Endothelial cell of umbilical vein (primary cell): ENCODE results near the gene LPAR6. TPM values are rescaled to one million over a fixed set of nuclear protein-coding genes. Genes with fewer than 3 reads are reported as not detected.

Experiments used
- BruUV-seq: library from RNA; stranded (reverse); fragments of 400-500 nt; replicated peaks from 2 replicates; lab custom pipeline; 2021; lab: Mats Ljungman, UMichigan
- CTCF ChIA-PET: fragments of 300-600, 350-600 bp; sonication (Branson Sonifier 250); formaldehyde crosslinking; loops from one replicate; lab custom pipeline; 2021; ENCODE audit warnings: antibody characterized with exemption, inconsistent platforms; lab: Charles Lee
- POLR2A ChIA-PET: fragments of 300-600, 350-600 bp; sonication (Branson Sonifier 250); formaldehyde crosslinking; loops from one replicate; lab custom pipeline; 2021; ENCODE audit warnings: antibody characterized with exemption, inconsistent platforms; lab: Charles Lee
- DNase-seq: peaks from one replicate; pipeline ENCODE4 v3.0.0-alpha.2; 2011; ENCODE audit warnings: low read depth, low spot score
- FAIRE-seq: peaks from 2 replicates; lab custom pipeline; 2011; peaks lifted over from hg19 to GRCh38; lab: Jason Lieb, UNC
- H2AFZ ChIP-seq: 2 replicates; pipeline ENCODE4 v1.6.0; 2012; ENCODE audit warnings: low read depth, low read length, control low read depth, inconsistent platforms
- H3K27ac ChIP-seq: 2 replicates; pipeline ENCODE4 v1.5.1; 2011; ENCODE audit warnings: low read depth, mild to moderate bottlenecking, control low read depth, low read length, moderate library complexity; ENCODE audit not compliant: insufficient read depth
- H3K27me3 ChIP-seq, 2 experiments: 2 replicates each; pipeline versions ENCODE4 v1.6.0 to v1.6.1; 2011; ENCODE audit warnings: low read length in 2 of 2, mixed read lengths in 1 of 2; ENCODE audit not compliant: control insufficient read depth in 2 of 2, insufficient read depth in 2 of 2
- H3K36me3 ChIP-seq, 2 experiments: 2 replicates in 1 of 2; 3 replicates in 1 of 2; pipeline ENCODE4 v1.5.1; 2011; ENCODE audit warnings: low read length in 2 of 2, mild to moderate bottlenecking in 1 of 2, moderate library complexity in 1 of 2; ENCODE audit not compliant: control insufficient read depth in 2 of 2, insufficient read depth in 2 of 2; ENCODE audit errors: extremely low read depth in 1 of 2
- H3K4me1 ChIP-seq: 3 replicates; pipeline ENCODE4 v1.5.1; 2011; ENCODE audit warnings: mild to moderate bottlenecking, low read length; ENCODE audit not compliant: control insufficient read depth, insufficient read depth; ENCODE audit errors: extremely low read depth
- H3K4me2 ChIP-seq: 2 replicates; pipeline ENCODE4 v1.6.1; 2011; ENCODE audit warnings: low read length, control low read depth, mixed read lengths; ENCODE audit not compliant: insufficient read depth
- H3K4me3 ChIP-seq, 3 experiments: fragments of 200-600 bp in 1 of 3; sonication (generic), shearing (Covaris generic) in 1 of 3; replicated peaks in 1 of 3; 2 replicates each; pipeline ENCODE4 v1.5.1; 2011 to 2016; ENCODE audit warnings: control low read depth in 3 of 3, low read length in 3 of 3, mild to moderate bottlenecking in 2 of 3, inconsistent platforms in 1 of 3, low read depth in 1 of 3, moderate library complexity in 1 of 3; ENCODE audit not compliant: insufficient read depth in 1 of 3
- H3K79me2 ChIP-seq: 2 replicates; pipeline ENCODE4 v1.6.0; 2012; ENCODE audit warnings: low read length, inconsistent platforms; ENCODE audit not compliant: control insufficient read depth, insufficient read depth
- H3K9ac ChIP-seq: replicated peaks from 2 replicates; pipeline ENCODE3; 2011; ENCODE audit warnings: low read length, control low read depth; ENCODE audit not compliant: insufficient read depth; ENCODE audit errors: extremely low read depth
- H3K9me1 ChIP-seq: replicated peaks from 3 replicates; pipeline ENCODE4 v1.6.0; 2011; ENCODE audit warnings: mild to moderate bottlenecking, low read length; ENCODE audit not compliant: control insufficient read depth, insufficient read depth; ENCODE audit errors: extremely low read depth
- H3K9me3 ChIP-seq: replicated peaks from 2 replicates; pipeline ENCODE4 v1.5.1; 2012; ENCODE audit warnings: low read length, inconsistent platforms; ENCODE audit not compliant: control insufficient read depth, insufficient read depth
- H4K20me1 ChIP-seq: replicated peaks from 2 replicates; pipeline ENCODE3; 2011; ENCODE audit warnings: mild to moderate bottlenecking, low read length; ENCODE audit not compliant: control insufficient read depth, insufficient read depth; ENCODE audit errors: extremely low read depth
- POLR2AphosphoS5 ChIP-seq: IDR thresholded peaks from 2 replicates; pipeline ENCODE4 v1.6.1; 2012; ENCODE audit warnings: low read depth, mild to moderate bottlenecking, control low read depth, low read length, moderate library complexity; ENCODE audit not compliant: insufficient read depth
- dilution Hi-C: fragments of 300-500 bp; cut with MboI; formaldehyde crosslinking; loops from one replicate; pipeline ENCODE4 v1.15.0; 2019; ENCODE audit warnings: low sequenced_read_pairs; ENCODE audit not compliant: extremely low pct_ligation_motif_present
- intact Hi-C: fragments of 100-400 bp; cut with micrococcal nuclease; formaldehyde crosslinking; loops from one replicate; pipeline ENCODE4 v1.10.0; 2022
- polyA plus RNA-seq, 4 experiments: library from polyadenylated mRNA; depleted of rRNA in 3 of 4; stranded (reverse) in 3 of 4; unstranded in 1 of 4; fragments of >200 nt; gene quantifications; 2 replicates each; pipeline versions ENCODE4 v1.2.1 to v1.2.3, GENCODE V29; 2011 to 2012; ENCODE audit warnings: missing spikeins in 1 of 4
- small RNA-seq: library from RNA; depleted of rRNA; stranded (forward); fragments of <200 nt; gene quantifications from one replicate; pipeline ENCODE3, GENCODE V24; 2012; ENCODE audit warnings: low replicate concordance, low read depth; ENCODE audit not compliant: insufficient read depth, insufficient read length
- total RNA-seq: library from RNA; stranded (reverse); gene quantifications from 2 replicates; pipeline ENCODE4 v1.2.3, GENCODE V29; 2021

Gene LPAR6
- total and polyA plus RNA-seq, 2 donors (not counting 3 experiments of a cell fraction or from before 2014, with no cell fraction given) = 14.5 to 22.9 TPM

DNA sequence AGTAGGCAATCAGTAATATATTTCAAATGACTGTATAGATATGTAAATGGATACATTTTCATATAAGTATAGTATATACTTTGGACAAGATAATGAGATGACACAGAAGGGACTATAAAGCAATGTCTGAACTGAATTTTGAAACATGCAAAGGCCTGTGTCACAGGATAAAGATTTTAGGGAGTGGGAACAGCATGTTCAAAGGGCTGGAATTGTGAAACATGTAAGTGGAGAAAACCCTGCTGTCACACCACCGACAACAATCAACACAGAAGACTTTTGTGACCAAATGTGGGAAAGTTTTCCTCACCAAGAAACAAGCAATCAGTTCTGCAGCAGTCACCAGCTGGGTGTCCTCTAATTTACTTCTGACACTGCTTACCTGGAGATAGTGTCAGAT is 42.9 kb downstream of the LPAR6 start:
- POLR2A ChIA-PET = no interaction called here
- H3K27me3 ChIP-seq = no peaks in the 10 kb centered on the region
- DNase-seq = no peak
- peaks cover 8% of the 10 kb centered on the region for H3K4me1 ChIP-seq
- no peaks in the 10 kb centered on the region for H4K20me1 ChIP-seq
- CTCF ChIA-PET = no interaction called here
- no peak overlapping the region for H3K27ac ChIP-seq
- dilution Hi-C loops (no loop called here), intact Hi-C loops (no loop called here)
- no peak overlapping the region for H2AFZ ChIP-seq
- no peak for FAIRE-seq
- peaks cover 0 to 3% of the 10 kb centered on the region in 2 experiments for H3K36me3 ChIP-seq
- BruUV-seq = no TSS peak
- no peak overlapping the region for H3K4me3 ChIP-seq
- no peaks in the 10 kb centered on the region for H3K9me1 ChIP-seq
- TF ChIP-seq POLR2AphosphoS5 = no peak
- H3K9ac ChIP-seq = no peak overlapping the region
- H3K9me3 ChIP-seq = no peaks in the 10 kb centered on the region
- no peaks in the 10 kb centered on the region for H3K79me2 ChIP-seq
- H3K4me2 ChIP-seq = no peak overlapping the region

Small RNAs within 50 kb of the gene (small RNA-seq; reads per million reads assigned to genes)
- gene RF00017 = not detected

Other genes with a start within 250 kb of the LPAR6 start
- 245 and 271 TPM in 2 replicates for gene ITM2B, start 179.9 kb downstream of the LPAR6 start, total RNA-seq
- gene ITM2B, start 179.9 kb downstream of the LPAR6 start, polyA plus RNA-seq = 150 and 163 TPM in 2 replicates
- gene RB1, start 109.4 kb downstream of the LPAR6 start, total RNA-seq = 34.8 and 41.2 TPM in 2 replicates
- 5.3 and 8.0 TPM in 2 replicates for gene RB1, start 109.4 kb downstream of the LPAR6 start, polyA plus RNA-seq
- gene RCBTB2, start 120.0 kb upstream of the LPAR6 start, total RNA-seq = 9.9 and 12.6 TPM in 2 replicates
- 8.6 and 10.7 TPM in 2 replicates for gene RCBTB2, start 120.0 kb upstream of the LPAR6 start, polyA plus RNA-seq
- gene CYSLTR2, start 240.8 kb upstream of the LPAR6 start, total RNA-seq = 0.16 and 0.31 TPM in 2 replicates
- gene CYSLTR2, start 240.8 kb upstream of the LPAR6 start, polyA plus RNA-seq = 0.05 and 0.10 TPM in 2 replicates